Right atrium auricular region (tissue), 2 donors: ENCODE measurements around the gene EXOSC5. TPM values are rescaled to one million over a fixed set of nuclear protein-coding genes. Genes with fewer than 3 reads are reported as not detected.
"Not testable (repeated sequence)": the region's sequence is repeated elsewhere in the genome, so short reads cannot be mapped to it uniquely, and the experiment has no call there.

Experiments used
- DNase-seq: peaks from one replicate; pipeline ENCODE4 v3.0.0-alpha.2; 2019; ENCODE audit warnings: low spot score
- H3K27ac ChIP-seq, 2 donors: fragments of 200-600 bp; sonication (generic); 1 replicate in 1 of 2; 2 replicates in 1 of 2; pipeline ENCODE4 v1.5.1; 2016 to 2019
- H3K27me3 ChIP-seq, 2 donors: fragments of 200-600 bp; sonication (generic); one replicate each; pipeline versions ENCODE4 v1.5.1 to v1.6.0; 2017 to 2019
- H3K36me3 ChIP-seq: fragments of 200-600 bp; sonication (generic); one replicate; pipeline ENCODE4 v1.5.1; 2016
- H3K4me1 ChIP-seq, 2 donors: fragments of 200-600 bp; sonication (generic); one replicate each; pipeline versions ENCODE4 v1.5.1 to v1.6.0; 2017 to 2019
- H3K4me3 ChIP-seq, 2 donors: fragments of 200-600 bp; sonication (generic); 1 replicate in 1 of 2; 2 replicates in 1 of 2; pipeline ENCODE4 v1.5.1; 2017 to 2019; ENCODE audit warnings: mild to moderate bottlenecking in 1 of 2, moderate library complexity in 1 of 2
- H3K9me3 ChIP-seq, 2 donors: fragments of 200-600 bp; sonication (generic); one replicate each; pipeline ENCODE4 v1.5.1; 2019
- CTCF ChIP-seq, 2 donors: fragments of 200-600 bp; sonication (generic); IDR thresholded peaks; one replicate each; pipeline ENCODE4 v1.5.1; 2019; ENCODE audit warnings: antibody characterized with exemption in 2 of 2
- total RNA-seq, 2 donors: library from RNA; depleted of rRNA; stranded (reverse); fragments of >200 nt; gene quantifications; one replicate each; pipeline ENCODE4 v1.1.0, GENCODE V29; 2016

EXOSC5 gene
- total RNA-seq, 2 donors from 2014 or later, result 8.5 to 9.0 TPM

GRCh38 chr19:41350735-41351338 lies 46.3 kb downstream of the EXOSC5 start:
- TF ChIP-seq CTCF (IDR thresholded peaks at IDR 0.05), result no peak
- Histone ChIP-seq H3K27me3 (no peaks in the 10 kb centered on the region), H3K4me1 (peaks cover 0 to 46% of the 10 kb centered on the region in 2 donors), H3K4me3 (peak overlapping the region; percentile 84 to 88), H3K27ac (peak overlapping the region; percentile 93 to 95), H3K36me3 (peaks cover 7% of the 10 kb centered on the region), H3K9me3 (no peaks in the 10 kb centered on the region)
- no peak for DNase-seq

- H3K27ac ChIP-seq, DNase-seq, H3K9me3 ChIP-seq, H3K4me3 ChIP-seq, H3K27me3 ChIP-seq: not testable (repeated sequence)
- Histone ChIP-seq H3K4me1 (peaks cover 0 to 22% of the 10 kb centered on the region in 2 donors), H3K36me3 (peaks cover 23% of the 10 kb centered on the region)
These were observed 50.2 kb downstream of the EXOSC5 start for GRCh38 chr19:41346916-41347315.

- no peak for DNase-seq
- no peaks in the 10 kb centered on the region for H3K27me3 ChIP-seq
- H3K9me3 ChIP-seq, result no peaks in the 10 kb centered on the region
- TF ChIP-seq CTCF (IDR thresholded peaks at IDR 0.05), result no peak
- peaks cover 23% of the 10 kb centered on the region for H3K36me3 ChIP-seq
- no peak overlapping the region for H3K4me3 ChIP-seq
- H3K4me1 ChIP-seq, result peaks cover 0 to under 1% of the 10 kb centered on the region in 2 donors
- H3K27ac ChIP-seq, result no peak overlapping the region
These were observed 53.0 kb downstream of the EXOSC5 start for GRCh38 chr19:41344162-41344561.

GRCh38 chr19:41341669-41342490 lies 55.3 kb downstream of the EXOSC5 start:
- no peaks in the 10 kb centered on the region for H3K9me3 ChIP-seq
- H3K4me1 ChIP-seq, result no peaks in the 10 kb centered on the region
- H3K36me3 ChIP-seq, result peaks cover 17% of the 10 kb centered on the region
- no peak for TF ChIP-seq CTCF (IDR thresholded peaks at IDR 0.05)
- no peak overlapping the region for H3K4me3 ChIP-seq
- no peaks in the 10 kb centered on the region for H3K27me3 ChIP-seq
- no peak for DNase-seq
- no peak overlapping the region for H3K27ac ChIP-seq

- DNase-seq, result no peak
- no peak for TF ChIP-seq CTCF (IDR thresholded peaks at IDR 0.05)
- H3K27ac ChIP-seq, result no peak overlapping the region
- no peak overlapping the region for H3K4me3 ChIP-seq
- no peaks in the 10 kb centered on the region for H3K9me3 ChIP-seq
- H3K36me3 ChIP-seq, result peaks cover 24% of the 10 kb centered on the region
- H3K4me1 ChIP-seq, result no peaks in the 10 kb centered on the region
- no peaks in the 10 kb centered on the region for H3K27me3 ChIP-seq
These were observed 57.2 kb downstream of the EXOSC5 start for GRCh38 chr19:41339936-41340335.

Other genes with a start within 250 kb of the EXOSC5 start
- 1 to 10 TPM in 1 of 2 donors, under 1 TPM in 1; 0.59 to 1.6 TPM for gene CYP2S1, start 204.1 kb downstream of the EXOSC5 start, total RNA-seq
- gene AXL, start 178.1 kb downstream of the EXOSC5 start, total RNA-seq, result 10 to 100 TPM; 27.3 to 81.4 TPM
- 100 to 1,000 TPM in 1 of 2 donors, 10 to 100 TPM in 1; 88.8 to 109 TPM for gene HNRNPUL1, start 133.0 kb downstream of the EXOSC5 start, total RNA-seq
- 10 to 100 TPM in 1 of 2 donors, 1 to 10 TPM in 1; 8.1 to 16.2 TPM for gene CCDC97, start 87.2 kb downstream of the EXOSC5 start, total RNA-seq
- gene TGFB1, start 43.4 kb downstream of the EXOSC5 start, total RNA-seq, result 10 to 100 TPM; 17.6 to 33.7 TPM
- gene B9D2, start 33.2 kb downstream of the EXOSC5 start, total RNA-seq, result 1 to 10 TPM; 1.9 to 3.8 TPM
- 1 to 10 TPM; 5.0 to 8.5 TPM for gene TMEM91, start 20.8 kb downstream of the EXOSC5 start, total RNA-seq
- gene BCKDHA, start 459 bp upstream of the EXOSC5 start, total RNA-seq, result 10 to 100 TPM; 65.2 to 77.6 TPM
- 1 to 10 TPM; 1.9 to 4.5 TPM for gene B3GNT8, start 30.0 kb upstream of the EXOSC5 start, total RNA-seq
- gene DMAC2, start 42.6 kb upstream of the EXOSC5 start, total RNA-seq, result 10 to 100 TPM; 63.2 to 88.7 TPM
- not detected for gene ERICH4, start 45.8 kb upstream of the EXOSC5 start, total RNA-seq
- 1 to 10 TPM in 1 of 2 donors, not detected in 1; 1.3 TPM for gene CEACAM21, start 178.8 kb upstream of the EXOSC5 start, total RNA-seq
- under 1 TPM in 1 of 2 donors, not detected in 1; 0.67 TPM for gene CEACAM4, start 229.7 kb upstream of the EXOSC5 start, total RNA-seq